Prostate gland (tissue), 2 donors: ENCODE results near the gene CHIC2.

ENCODE experiments used
- POLR2A ChIP-seq: fragments of 450-650 bp; IDR thresholded peaks from one replicate; pipeline ENCODE4 v1.6.1; 2016; ENCODE audit warnings: antibody characterized with exemption, mild to moderate bottlenecking
- TF ChIP-seq, protein P1 (sequence below), 4 experiments: fragments of 200-600 bp in 2 of 4; fragments of 450-650 bp in 2 of 4; sonication (generic) in 2 of 4; IDR thresholded peaks; 1 replicate in 3 of 4; 2 replicates in 1 of 4; pipeline ENCODE4 v1.5.1; 2016 to 2019; ENCODE audit warnings: antibody characterized with exemption in 4 of 4, mild to moderate bottlenecking in 2 of 4, moderate library complexity in 2 of 4

DNA sequence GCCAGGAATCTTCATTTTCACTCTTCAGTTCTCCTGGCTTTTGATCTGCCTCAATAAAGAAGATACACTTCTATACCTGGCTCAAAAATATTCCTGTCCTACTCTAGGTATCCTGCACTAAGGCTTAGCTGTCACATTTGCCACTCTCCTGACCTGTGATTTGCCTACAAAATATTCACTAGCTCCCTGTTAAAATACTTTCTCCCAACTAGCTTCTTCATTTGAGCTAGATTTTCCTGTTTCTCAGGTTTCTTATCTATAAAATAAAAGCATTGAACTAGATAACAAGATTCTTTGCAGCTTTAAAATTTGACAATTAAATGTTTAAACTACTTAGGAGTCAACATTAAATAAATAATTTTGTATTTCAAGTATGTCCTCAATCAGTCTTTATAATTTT lies 53.2 kb downstream of the CHIC2 start:
- TF ChIP-seq POLR2A: no peak
- TF ChIP-seq, protein P1, sequence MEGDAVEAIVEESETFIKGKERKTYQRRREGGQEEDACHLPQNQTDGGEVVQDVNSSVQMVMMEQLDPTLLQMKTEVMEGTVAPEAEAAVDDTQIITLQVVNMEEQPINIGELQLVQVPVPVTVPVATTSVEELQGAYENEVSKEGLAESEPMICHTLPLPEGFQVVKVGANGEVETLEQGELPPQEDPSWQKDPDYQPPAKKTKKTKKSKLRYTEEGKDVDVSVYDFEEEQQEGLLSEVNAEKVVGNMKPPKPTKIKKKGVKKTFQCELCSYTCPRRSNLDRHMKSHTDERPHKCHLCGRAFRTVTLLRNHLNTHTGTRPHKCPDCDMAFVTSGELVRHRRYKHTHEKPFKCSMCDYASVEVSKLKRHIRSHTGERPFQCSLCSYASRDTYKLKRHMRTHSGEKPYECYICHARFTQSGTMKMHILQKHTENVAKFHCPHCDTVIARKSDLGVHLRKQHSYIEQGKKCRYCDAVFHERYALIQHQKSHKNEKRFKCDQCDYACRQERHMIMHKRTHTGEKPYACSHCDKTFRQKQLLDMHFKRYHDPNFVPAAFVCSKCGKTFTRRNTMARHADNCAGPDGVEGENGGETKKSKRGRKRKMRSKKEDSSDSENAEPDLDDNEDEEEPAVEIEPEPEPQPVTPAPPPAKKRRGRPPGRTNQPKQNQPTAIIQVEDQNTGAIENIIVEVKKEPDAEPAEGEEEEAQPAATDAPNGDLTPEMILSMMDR (IDR thresholded peaks at IDR 0.05): no peak
